ENCODE measurements around the gene APBA2. TPM values are rescaled to one million over a fixed set of nuclear protein-coding genes. Genes with fewer than 3 reads are reported as not detected.

Gene APBA2
- total and polyA plus RNA-seq, 12 donors, result 0.16 to 0.85 (median 0.46) TPM

DNA sequence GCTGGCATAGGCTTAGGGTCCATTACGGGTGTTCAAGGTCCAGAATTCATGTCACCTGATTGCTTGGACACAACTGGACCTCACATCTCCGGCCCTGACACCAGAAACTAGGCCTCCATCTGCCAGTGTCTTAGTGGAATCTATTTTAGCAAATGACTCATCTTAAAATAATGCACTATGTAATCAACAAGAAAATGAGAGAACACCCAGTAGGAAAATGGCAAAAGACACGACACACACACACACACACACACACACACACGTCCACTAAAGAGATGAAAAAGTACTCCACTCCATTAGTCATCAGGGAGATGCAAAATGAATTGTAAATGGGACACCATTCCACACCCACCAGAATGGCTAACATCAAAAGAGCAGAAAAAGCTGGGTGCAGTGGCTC lies 11.2 kb downstream of the APBA2 start:
- intact Hi-C loops (cut with DNase I), result no loop called here
- TF ChIP-seq, protein P1, sequence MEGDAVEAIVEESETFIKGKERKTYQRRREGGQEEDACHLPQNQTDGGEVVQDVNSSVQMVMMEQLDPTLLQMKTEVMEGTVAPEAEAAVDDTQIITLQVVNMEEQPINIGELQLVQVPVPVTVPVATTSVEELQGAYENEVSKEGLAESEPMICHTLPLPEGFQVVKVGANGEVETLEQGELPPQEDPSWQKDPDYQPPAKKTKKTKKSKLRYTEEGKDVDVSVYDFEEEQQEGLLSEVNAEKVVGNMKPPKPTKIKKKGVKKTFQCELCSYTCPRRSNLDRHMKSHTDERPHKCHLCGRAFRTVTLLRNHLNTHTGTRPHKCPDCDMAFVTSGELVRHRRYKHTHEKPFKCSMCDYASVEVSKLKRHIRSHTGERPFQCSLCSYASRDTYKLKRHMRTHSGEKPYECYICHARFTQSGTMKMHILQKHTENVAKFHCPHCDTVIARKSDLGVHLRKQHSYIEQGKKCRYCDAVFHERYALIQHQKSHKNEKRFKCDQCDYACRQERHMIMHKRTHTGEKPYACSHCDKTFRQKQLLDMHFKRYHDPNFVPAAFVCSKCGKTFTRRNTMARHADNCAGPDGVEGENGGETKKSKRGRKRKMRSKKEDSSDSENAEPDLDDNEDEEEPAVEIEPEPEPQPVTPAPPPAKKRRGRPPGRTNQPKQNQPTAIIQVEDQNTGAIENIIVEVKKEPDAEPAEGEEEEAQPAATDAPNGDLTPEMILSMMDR (IDR thresholded peaks at IDR 0.05), result no peak
- no peak for DNase-seq
- Histone ChIP-seq H3K27me3 (peaks cover 0 to 9% (median 0%) of the 10 kb centered on the region in 7 donors), H3K36me3 (no peaks in the 10 kb centered on the region), H3K27ac (no peak overlapping the region), H3K9me3 (no peaks in the 10 kb centered on the region), H3K4me3 (no peak overlapping the region), H3K4me1 (no peaks in the 10 kb centered on the region)
- 58 to 60% methylated on average over 4 of the region's 4 CpGs for WGBS, 2 donors
- ATAC-seq, result no peak

DNA sequence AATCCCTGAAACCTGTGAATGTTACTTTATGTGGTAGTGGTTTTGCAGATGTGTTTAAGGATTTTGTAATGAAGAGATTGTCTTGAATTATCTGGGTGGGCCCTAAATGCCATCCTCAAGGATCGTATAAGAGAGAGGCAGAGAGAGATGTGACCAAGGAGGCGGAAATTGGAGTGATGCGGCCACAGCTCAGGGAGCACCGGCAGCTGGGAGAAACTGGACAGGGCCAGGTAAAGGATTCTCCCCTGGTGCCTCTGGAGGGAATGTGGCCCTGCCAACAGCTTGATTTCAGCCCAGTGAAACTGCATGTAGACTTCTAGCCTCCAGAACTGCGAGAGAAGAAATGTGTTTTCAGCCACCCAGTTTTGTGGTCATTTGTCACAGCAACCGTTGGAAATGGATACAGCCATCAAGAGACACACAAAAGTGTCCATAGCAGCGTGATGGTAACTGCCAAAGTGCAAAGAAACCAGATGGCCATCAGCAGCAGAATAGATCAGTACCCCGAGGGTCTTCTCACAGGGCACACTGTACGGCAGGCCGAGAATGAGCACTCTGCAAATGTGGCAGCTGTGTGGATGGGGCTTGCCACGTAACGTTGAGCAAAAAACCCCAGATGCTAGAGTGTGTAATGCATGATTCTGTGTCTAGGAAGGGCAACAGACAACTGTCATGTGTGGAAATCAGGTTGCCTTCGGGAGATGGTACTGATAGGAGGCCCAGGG lies 12.2 kb downstream of the APBA2 start:
- ATAC-seq (no peak), DNase-seq (no peak)
- no peaks in the 10 kb centered on the region for H3K9me3 ChIP-seq
- 89 to 91% methylated on average over 13 of the region's 13 CpGs for WGBS, 2 donors
- H3K4me1 ChIP-seq, result no peaks in the 10 kb centered on the region
- intact Hi-C loops (cut with DNase I), result no loop called here
- no peak overlapping the region for H3K4me3 ChIP-seq
- H3K36me3 ChIP-seq, result no peaks in the 10 kb centered on the region
- TF ChIP-seq, protein P1 (IDR thresholded peaks at IDR 0.05), result no peak
- H3K27ac ChIP-seq, result no peak overlapping the region
- peaks cover 0 to 9% (median 0%) of the 10 kb centered on the region in 7 donors for H3K27me3 ChIP-seq

DNA sequence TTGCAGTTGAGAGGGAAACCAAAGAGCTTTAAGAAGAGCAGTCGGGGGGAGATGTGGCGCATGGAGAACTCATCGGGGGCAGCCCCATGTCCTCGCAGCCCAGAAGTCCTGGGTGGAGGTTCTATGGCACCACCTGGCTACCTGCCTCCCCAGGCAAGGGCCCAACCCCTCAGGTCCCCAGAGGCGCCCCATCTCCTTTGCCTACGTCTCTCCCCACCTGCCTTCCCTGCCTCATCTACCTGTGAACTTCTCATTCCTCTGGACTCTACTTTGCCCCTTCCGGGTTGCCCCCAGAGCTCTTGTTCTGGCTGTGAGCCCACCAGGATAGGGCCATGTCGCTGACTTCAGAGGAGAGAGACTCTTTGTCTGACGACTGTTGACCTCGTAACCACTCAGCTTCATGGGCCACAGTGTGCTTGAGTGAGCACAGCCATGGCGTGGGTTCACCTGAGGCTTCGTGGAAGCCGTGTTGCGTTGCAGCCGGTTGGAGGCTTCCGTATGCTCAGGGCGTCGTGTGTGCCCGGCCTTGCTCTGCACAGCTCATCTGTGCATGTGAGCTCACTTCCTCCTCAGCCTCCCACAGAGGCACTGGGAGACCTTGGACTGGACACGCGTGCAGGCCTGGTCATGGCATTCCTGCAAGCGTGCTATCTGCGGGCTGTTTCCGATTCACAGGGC lies 13.4 kb downstream of the APBA2 start:
- WGBS, 2 donors, result 92 to 93% methylated on average over 24 of the region's 24 CpGs
- TF ChIP-seq, protein P1 (IDR thresholded peaks at IDR 0.05), result no peak
- no peak overlapping the region for H3K4me3 ChIP-seq
- no peaks in the 10 kb centered on the region for H3K9me3 ChIP-seq
- no peak for ATAC-seq
- no peak overlapping the region for H3K27ac ChIP-seq
- peaks cover 0 to 11% (median 0%) of the 10 kb centered on the region in 7 donors for H3K27me3 ChIP-seq
- no peaks in the 10 kb centered on the region for H3K36me3 ChIP-seq
- H3K4me1 ChIP-seq, result no peaks in the 10 kb centered on the region
- DNase-seq, result no peak
- intact Hi-C loops (cut with DNase I), result no loop called here

DNA sequence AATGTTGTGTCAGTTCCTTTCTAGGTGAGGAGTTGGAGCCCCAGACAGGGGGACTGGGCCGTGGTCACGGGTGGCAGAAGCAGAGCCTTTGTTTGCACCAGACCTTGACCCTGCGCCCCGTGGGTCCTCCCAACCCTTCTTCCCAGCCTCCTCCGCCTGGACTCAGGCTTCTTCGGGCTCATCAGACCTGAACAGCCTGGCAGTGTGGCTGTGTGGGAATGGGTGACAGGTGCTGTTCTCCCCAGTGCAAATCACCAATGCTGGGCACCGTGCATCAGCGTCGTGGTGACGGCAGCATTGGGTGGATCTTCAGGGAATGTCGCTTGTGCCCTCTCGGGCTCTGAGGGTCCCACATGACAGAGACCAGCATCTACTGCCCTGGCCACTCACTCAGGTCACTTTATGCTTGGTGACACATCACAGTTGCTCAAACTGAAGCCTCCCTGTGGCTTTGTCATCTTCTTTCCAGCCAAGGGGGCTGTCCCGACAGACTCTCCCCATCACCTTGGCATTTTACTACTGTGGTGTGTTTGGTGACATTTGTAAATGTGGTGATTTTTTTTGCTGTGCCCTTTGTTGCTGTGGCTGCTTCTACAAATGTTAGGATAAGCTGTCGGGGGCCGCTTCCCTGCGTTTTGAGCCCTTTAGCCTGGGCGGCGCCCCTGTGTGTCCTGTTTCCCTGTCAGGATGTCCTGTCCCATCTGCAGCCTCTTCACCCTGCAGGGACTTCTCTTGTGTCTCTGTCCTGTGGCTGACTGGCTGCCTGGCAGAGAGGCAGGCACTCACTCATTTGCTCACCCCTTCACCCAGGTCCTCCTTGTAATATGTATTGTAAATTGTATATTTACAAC lies 14.5 kb downstream of the APBA2 start:
- ATAC-seq, result no peak
- 82 to 87% methylated on average over 18 of the region's 18 CpGs for WGBS, 2 donors

More for the DNA sequence above, 14.5 kb downstream of the APBA2 start:
- Histone ChIP-seq H3K4me1 (no peaks in the 10 kb centered on the region), H3K27me3 (peaks cover 0 to 11% (median 0%) of the 10 kb centered on the region in 7 donors), H3K27ac (no peak overlapping the region), H3K4me3 (no peak overlapping the region), H3K9me3 (no peaks in the 10 kb centered on the region), H3K36me3 (no peaks in the 10 kb centered on the region)
- TF ChIP-seq, protein P1 (IDR thresholded peaks at IDR 0.05), result no peak
- no peak for DNase-seq
- intact Hi-C loops (cut with DNase I), result loop anchor here in 1 of 10 donors (10.0 kb wide), 1 partner anchor 65 kb away; no protein-coding TSS in a partner anchor

All from heart right ventricle (tissue), 16 donors.